Large intestine (tissue), 3 donors: Measurements from ENCODE around the gene CCDC14. TPM values are rescaled to one million over a fixed set of nuclear protein-coding genes. Genes with fewer than 3 reads are reported as not detected.

ENCODE experiments used
- DNase-seq, 2 donors: peaks; one replicate each; pipeline versions ENCODE4 v3.0.0 to v3.0.0-alpha.2; 2013
- H3K27ac ChIP-seq: one replicate; pipeline ENCODE4 v1.5.1; 2013; ENCODE audit warnings: low read length
- H3K27me3 ChIP-seq: 2 replicates; pipeline ENCODE4 v1.6.1; 2013; ENCODE audit warnings: low read length; ENCODE audit not compliant: control insufficient read depth, insufficient read depth
- H3K36me3 ChIP-seq: 2 replicates; pipeline ENCODE4 v1.6.1; 2013; ENCODE audit warnings: low read length; ENCODE audit not compliant: control insufficient read depth, insufficient read depth
- H3K4me1 ChIP-seq: one replicate; pipeline ENCODE4 v1.6.1; 2013; ENCODE audit warnings: low read length; ENCODE audit not compliant: control insufficient read depth, insufficient read depth
- H3K4me3 ChIP-seq: one replicate; pipeline ENCODE4 v1.5.1; 2013; ENCODE audit warnings: low read length
- H3K9me3 ChIP-seq: one replicate; pipeline ENCODE4 v1.6.1; 2013; ENCODE audit warnings: mild to moderate bottlenecking, low read depth, low read length, moderate library complexity; ENCODE audit not compliant: control insufficient read depth
- WGBS: methylation state at CpG from one replicate; pipeline ENCODE4 v1.1.5; 2013; ENCODE audit warnings: low lambda C conversion rate; ENCODE audit not compliant: insufficient coverage; 5-methylcytosine and 5-hydroxymethylcytosine counted together
- polyA plus RNA-seq: library from polyadenylated mRNA; unstranded; fragments of 120-200 nt; gene quantifications from one replicate; pipeline ENCODE4 v1.2.1, GENCODE V29; 2013

CCDC14 gene
- polyA plus RNA-seq, 1 donor: 72.5 TPM

- Histone ChIP-seq H3K27me3 (no peaks in the 10 kb centered on the region), H3K9me3 (no peaks in the 10 kb centered on the region), H3K4me3 (no peak overlapping the region), H3K4me1 (no peaks in the 10 kb centered on the region), H3K27ac (no peak overlapping the region), H3K36me3 (no peaks in the 10 kb centered on the region)
- no CpG with 5 or more reads among the region's 1 CpG for WGBS
- no peak for DNase-seq
Measured at GRCh38 chr3:123869165-123869564, 91.9 kb downstream of the CCDC14 start.

- H3K27ac ChIP-seq: no peak overlapping the region
- H3K9me3 ChIP-seq: no peaks in the 10 kb centered on the region
- H3K4me1 ChIP-seq: no peaks in the 10 kb centered on the region
- no peak for DNase-seq
- H3K36me3 ChIP-seq: no peaks in the 10 kb centered on the region
- WGBS: no CpG with 5 or more reads among the region's 4 CpGs
- no peaks in the 10 kb centered on the region for H3K27me3 ChIP-seq
- no peak overlapping the region for H3K4me3 ChIP-seq
Measured at GRCh38 chr3:123864706-123865105, 96.3 kb downstream of the CCDC14 start.

Other genes with a start within 250 kb of the CCDC14 start
- 296 TPM for gene MYLK, start 76.9 kb downstream of the CCDC14 start, polyA plus RNA-seq
- 0.16 TPM for gene ROPN1, start 30.9 kb upstream of the CCDC14 start, polyA plus RNA-seq
- gene KALRN, start 72.1 kb upstream of the CCDC14 start, polyA plus RNA-seq: 49.1 TPM